Hepatocyte (in vitro differentiated cells): Measurements from ENCODE around the gene EGLN2. TPM values are rescaled to one million over a fixed set of nuclear protein-coding genes. Genes with fewer than 3 reads are reported as not detected.
A peak's percentile ranks its signal among the peaks of the same experiment; 100 is the strongest.
"Not testable (repeated sequence)": the region's sequence is repeated elsewhere in the genome, so short reads cannot be mapped to it uniquely, and the experiment has no call there.

Source experiments
- DNase-seq: peaks from one replicate; pipeline ENCODE4 v3.0.0-alpha.2; 2016; ENCODE audit warnings: low spot score
- H2AFZ ChIP-seq: fragments of 200-600 bp; sonication (generic); 2 replicates; pipeline ENCODE4 v1.6.0; 2016; ENCODE audit warnings: antibody characterized with exemption, mild to moderate bottlenecking
- H3K27ac ChIP-seq: fragments of 200-600 bp; sonication (generic); 2 replicates; pipeline ENCODE4 v1.5.1; 2016; ENCODE audit warnings: mild to moderate bottlenecking
- H3K27me3 ChIP-seq: fragments of 200-600 bp; sonication (generic); 2 replicates; pipeline ENCODE4 v1.6.1; 2016
- H3K36me3 ChIP-seq: fragments of 200-600 bp; sonication (generic); replicated peaks from 2 replicates; pipeline ENCODE4 v1.5.1; 2016; ENCODE audit warnings: low read depth; ENCODE audit not compliant: insufficient read depth
- H3K4me1 ChIP-seq: fragments of 200-600 bp; sonication (generic); 2 replicates; pipeline ENCODE4 v1.5.1; 2016; ENCODE audit warnings: mild to moderate bottlenecking, moderate library complexity; ENCODE audit not compliant: insufficient read depth
- H3K4me2 ChIP-seq: fragments of 200-600 bp; sonication (generic); 2 replicates; pipeline ENCODE4 v1.6.0; 2016
- H3K4me3 ChIP-seq: fragments of 200-600 bp; sonication (generic); 2 replicates; pipeline ENCODE4 v1.5.1; 2016; ENCODE audit warnings: mild to moderate bottlenecking
- H3K79me2 ChIP-seq: fragments of 200-600 bp; sonication (generic); 2 replicates; pipeline ENCODE4 v1.6.0; 2017; ENCODE audit warnings: mild to moderate bottlenecking
- H3K9me2 ChIP-seq: fragments of 200-600 bp; sonication (generic); replicated peaks from 2 replicates; pipeline ENCODE4 v1.6.0; 2017; ENCODE audit warnings: mild to moderate bottlenecking; ENCODE audit not compliant: insufficient read depth
- H3K9me3 ChIP-seq: fragments of 200-600 bp; sonication (generic); 2 replicates; pipeline ENCODE4 v1.5.1; 2016; ENCODE audit warnings: low read depth, mild to moderate bottlenecking
- H4K20me1 ChIP-seq: fragments of 200-600 bp; sonication (generic); 2 replicates; pipeline ENCODE4 v1.6.0; 2016; ENCODE audit warnings: mild to moderate bottlenecking; ENCODE audit not compliant: insufficient read depth, poor library complexity, severe bottlenecking
- EZH2 ChIP-seq: fragments of 200-600 bp; sonication (generic); IDR thresholded peaks from 2 replicates; pipeline ENCODE4 v1.6.1; 2016; ENCODE audit warnings: antibody characterized with exemption, mild to moderate bottlenecking, borderline replicate concordance
- EZH2phosphoT487 ChIP-seq: fragments of 200-600 bp; sonication (generic); IDR thresholded peaks from one replicate; pipeline ENCODE4 v1.6.1; 2018; ENCODE audit warnings: antibody characterized with exemption, mild to moderate bottlenecking, low read depth, moderate library complexity; ENCODE audit not compliant: unreplicated experiment, severe bottlenecking
- WGBS: methylation state at CpG from one replicate; pipeline ENCODE4 v1.1.6; 2016; ENCODE audit warnings: low lambda C conversion rate; ENCODE audit errors: missing lambda C conversion rate; 5-methylcytosine and 5-hydroxymethylcytosine counted together
- polyA plus RNA-seq: library from polyadenylated mRNA; unstranded; fragments of >200 nt; fragmentation: Nextera tagmentation; extraction: Ambion mirVana; gene quantifications from 2 replicates; pipeline ENCODE4 v1.2.1, GENCODE V29; 2016
- total RNA-seq: library from RNA; depleted of rRNA; stranded (reverse); fragments of >200 nt; gene quantifications from 2 replicates; pipeline ENCODE4 v1.2.3, GENCODE V29; 2014
- TF ChIP-seq, protein P1 (sequence below): fragments of 200-600 bp; sonication (generic); IDR thresholded peaks from 2 replicates; pipeline ENCODE4 v1.5.1; 2016; ENCODE audit warnings: antibody characterized with exemption, mild to moderate bottlenecking; ENCODE audit not compliant: poor library complexity

The EGLN2 gene
- total and polyA plus RNA-seq, 2 experiments from 2014 or later, result 88.4 to 121 TPM

- no peak overlapping the region for H2AFZ ChIP-seq
- H3K36me3 ChIP-seq, result no peaks in the 10 kb centered on the region
- no peak overlapping the region for H3K4me2 ChIP-seq
- no peaks in the 10 kb centered on the region for H3K27me3 ChIP-seq
- WGBS, result 100% methylated on average over 5 of the region's 5 CpGs
- H3K79me2 ChIP-seq, result peaks cover 43% of the 10 kb centered on the region
- DNase-seq, result no peak
- H4K20me1 ChIP-seq, result peaks cover 33% of the 10 kb centered on the region
- H3K4me1 ChIP-seq, result peaks cover 60% of the 10 kb centered on the region
- no peaks in the 10 kb centered on the region for H3K9me2 ChIP-seq
- no peaks in the 10 kb centered on the region for H3K9me3 ChIP-seq
- no peak overlapping the region for H3K27ac ChIP-seq
- H3K4me3 ChIP-seq, result no peak overlapping the region
- TF ChIP-seq EZH2 (no peak), EZH2phosphoT487 (no peak)
- TF ChIP-seq, protein P1, sequence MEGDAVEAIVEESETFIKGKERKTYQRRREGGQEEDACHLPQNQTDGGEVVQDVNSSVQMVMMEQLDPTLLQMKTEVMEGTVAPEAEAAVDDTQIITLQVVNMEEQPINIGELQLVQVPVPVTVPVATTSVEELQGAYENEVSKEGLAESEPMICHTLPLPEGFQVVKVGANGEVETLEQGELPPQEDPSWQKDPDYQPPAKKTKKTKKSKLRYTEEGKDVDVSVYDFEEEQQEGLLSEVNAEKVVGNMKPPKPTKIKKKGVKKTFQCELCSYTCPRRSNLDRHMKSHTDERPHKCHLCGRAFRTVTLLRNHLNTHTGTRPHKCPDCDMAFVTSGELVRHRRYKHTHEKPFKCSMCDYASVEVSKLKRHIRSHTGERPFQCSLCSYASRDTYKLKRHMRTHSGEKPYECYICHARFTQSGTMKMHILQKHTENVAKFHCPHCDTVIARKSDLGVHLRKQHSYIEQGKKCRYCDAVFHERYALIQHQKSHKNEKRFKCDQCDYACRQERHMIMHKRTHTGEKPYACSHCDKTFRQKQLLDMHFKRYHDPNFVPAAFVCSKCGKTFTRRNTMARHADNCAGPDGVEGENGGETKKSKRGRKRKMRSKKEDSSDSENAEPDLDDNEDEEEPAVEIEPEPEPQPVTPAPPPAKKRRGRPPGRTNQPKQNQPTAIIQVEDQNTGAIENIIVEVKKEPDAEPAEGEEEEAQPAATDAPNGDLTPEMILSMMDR, result no peak
Observed at GRCh38 chr19:40808497-40808896, 9.5 kb downstream of the EGLN2 start.

DNA sequence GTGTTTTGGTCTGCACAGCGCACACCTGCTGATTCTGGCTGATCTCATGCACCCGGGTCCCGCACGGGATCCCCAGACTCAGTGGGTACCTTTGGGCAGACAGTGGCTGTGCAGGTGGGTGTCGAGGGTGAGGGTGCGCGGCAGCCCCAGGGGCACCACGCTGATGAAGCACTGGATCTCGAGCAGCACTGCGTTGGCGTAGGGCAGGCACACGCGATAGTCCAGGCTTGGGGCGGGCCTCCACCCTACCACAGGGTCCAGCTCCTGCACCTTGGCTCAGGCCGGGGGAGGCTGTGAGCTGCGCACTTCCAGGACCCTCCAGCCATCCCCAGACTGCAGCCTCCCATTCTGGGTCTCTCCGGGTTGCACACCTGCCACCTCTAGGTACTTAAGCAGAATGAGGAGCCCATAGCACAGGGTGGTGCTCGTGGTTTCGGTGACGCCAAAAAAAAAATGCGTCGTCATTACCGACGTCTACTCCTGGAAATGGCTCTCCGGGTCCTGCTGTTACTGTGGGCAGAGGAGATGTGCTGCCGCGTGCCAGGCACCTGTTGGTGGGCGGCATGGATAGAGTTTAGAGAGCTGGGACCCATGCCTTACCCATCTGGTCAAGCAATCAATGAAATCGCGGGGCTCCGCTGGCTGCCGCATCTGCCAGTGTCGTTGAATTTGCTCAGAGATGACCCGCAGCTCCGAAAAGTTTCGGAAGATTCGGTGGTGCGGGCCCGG is 10.5 kb downstream of the EGLN2 start:
- Histone ChIP-seq H3K27me3 (no peaks in the 10 kb centered on the region), H3K4me3 (no peak overlapping the region), H2AFZ (no peak overlapping the region), H3K9me3 (no peaks in the 10 kb centered on the region), H3K4me2 (peak overlapping the region; percentile 91), H3K27ac (peak overlapping the region; percentile 98), H4K20me1 (peaks cover 24% of the 10 kb centered on the region), H3K79me2 (peaks cover 33% of the 10 kb centered on the region), H3K36me3 (no peaks in the 10 kb centered on the region), H3K9me2 (no peaks in the 10 kb centered on the region), H3K4me1 (peaks cover 53% of the 10 kb centered on the region)
- no peak for DNase-seq
- 97% methylated on average over 39 of the region's 39 CpGs for WGBS
- TF ChIP-seq EZH2 (no peak), EZH2phosphoT487 (no peak)
- TF ChIP-seq, protein P1, result no peak

DNA sequence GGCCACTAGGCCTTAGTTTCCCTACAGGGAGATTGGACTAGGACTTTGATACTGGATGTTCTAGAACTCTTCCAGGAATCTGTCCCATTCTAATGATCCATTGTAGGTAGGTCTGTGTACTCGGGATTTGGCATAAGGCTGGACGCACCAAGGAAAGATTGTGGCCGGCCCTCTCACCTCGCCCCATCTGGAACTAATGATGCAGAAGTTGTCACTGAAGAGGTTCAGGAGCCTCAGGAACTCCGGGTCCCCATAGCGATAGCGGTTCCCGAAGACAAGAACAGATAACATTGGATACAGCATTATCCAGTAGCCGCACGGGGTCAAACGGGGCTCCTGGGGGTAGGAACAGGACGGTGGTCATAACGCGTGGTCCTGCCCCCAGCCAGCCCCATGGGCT is 11.2 kb downstream of the EGLN2 start:
- no peak for DNase-seq
- H3K4me2 ChIP-seq, result peak overlapping the region; percentile 91
- no peaks in the 10 kb centered on the region for H3K36me3 ChIP-seq
- H2AFZ ChIP-seq, result no peak overlapping the region
- H3K27me3 ChIP-seq, result no peaks in the 10 kb centered on the region
- 55% methylated on average over 11 of the region's 14 CpGs for WGBS
- peaks cover 27% of the 10 kb centered on the region for H3K79me2 ChIP-seq
- peaks cover 47% of the 10 kb centered on the region for H3K4me1 ChIP-seq
- no peak overlapping the region for H3K4me3 ChIP-seq
- H3K9me3 ChIP-seq, result no peaks in the 10 kb centered on the region
- H4K20me1 ChIP-seq, result peaks cover 18% of the 10 kb centered on the region
- H3K27ac ChIP-seq, result peak overlapping the region; percentile 98
- TF ChIP-seq EZH2 (no peak), EZH2phosphoT487 (no peak)
- TF ChIP-seq, protein P1, result no peak
- no peaks in the 10 kb centered on the region for H3K9me2 ChIP-seq

DNA sequence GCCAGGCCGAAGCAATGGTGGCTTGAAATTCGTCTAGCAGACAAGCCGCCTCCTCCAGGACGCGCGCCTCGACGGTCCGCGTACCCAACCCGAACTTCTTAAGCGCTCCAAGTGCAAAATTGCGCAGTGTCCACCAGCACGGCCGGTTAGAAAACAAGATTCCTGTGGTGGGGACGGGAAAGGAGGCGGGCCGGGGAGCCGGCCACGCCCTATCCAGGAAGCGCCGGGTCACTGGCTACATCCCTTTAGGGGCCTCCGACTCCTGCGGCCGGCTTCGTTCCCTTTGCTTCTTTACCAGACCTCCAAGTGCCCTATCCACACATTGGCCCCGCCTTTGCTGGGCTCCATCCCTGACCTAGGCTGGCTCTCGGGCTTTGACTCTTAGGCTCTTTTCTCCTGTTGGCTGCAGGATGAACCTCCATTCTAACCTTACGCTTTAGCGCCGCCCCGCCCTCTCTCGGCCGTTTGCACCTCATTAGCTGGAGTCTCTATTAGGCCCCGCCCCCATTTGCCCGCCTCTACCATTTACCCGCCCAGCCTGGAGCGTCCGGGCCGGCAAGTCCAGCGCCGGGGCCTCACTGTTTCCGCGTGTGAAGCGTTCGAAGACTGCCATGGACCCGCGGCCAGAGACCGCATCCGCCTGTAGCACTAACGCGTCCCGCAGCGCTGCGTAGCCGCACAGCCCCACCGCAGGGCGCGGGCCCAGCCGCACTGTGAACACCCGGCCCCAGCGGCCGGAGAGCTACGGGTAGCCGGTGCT is 11.8 kb downstream of the EGLN2 start:
- DNase-seq, result peak; percentile 88

More for the DNA sequence above, 11.8 kb downstream of the EGLN2 start:
- H4K20me1 ChIP-seq, result peaks cover 12% of the 10 kb centered on the region
- not testable (repeated sequence) for H3K9me2 ChIP-seq, H3K9me3 ChIP-seq, H3K27me3 ChIP-seq, H3K36me3 ChIP-seq
- 5% methylated on average over 64 of the region's 65 CpGs for WGBS
- peaks cover 20% of the 10 kb centered on the region for H3K79me2 ChIP-seq
- peak overlapping the region; percentile 91 for H3K4me2 ChIP-seq
- H2AFZ ChIP-seq, result peak overlapping the region; percentile 55
- H3K4me1 ChIP-seq, result peaks cover 40% of the 10 kb centered on the region
- peak overlapping the region; percentile 4 for H3K4me3 ChIP-seq
- H3K27ac ChIP-seq, result peak overlapping the region; percentile 98
